Nephron progenitor cell (in vitro differentiated cells): ENCODE data around the gene DIS3L2.

Experiments
- DNase-seq: peaks from one replicate; pipeline ENCODE4 v3.0.0; 2021
- H3K27ac Mint-ChIP-seq: 2 replicates; pipeline ENCODE4 v1.8.0; 2021; ENCODE audit warnings: mild to moderate bottlenecking, moderate library complexity, mixed read lengths
- H3K27me3 Mint-ChIP-seq: 2 replicates; pipeline ENCODE4 v1.8.0; 2021; ENCODE audit warnings: mild to moderate bottlenecking, low read depth, mixed read lengths; ENCODE audit not compliant: poor library complexity
- H3K36me3 Mint-ChIP-seq: 2 replicates; pipeline ENCODE4 v1.8.0; 2021; ENCODE audit warnings: low read depth, mixed read lengths
- H3K4me1 Mint-ChIP-seq: 2 replicates; pipeline ENCODE4 v1.8.0; 2021; ENCODE audit warnings: mixed read lengths
- H3K4me3 Mint-ChIP-seq: 2 replicates; pipeline ENCODE4 v1.8.0; 2021; ENCODE audit warnings: mild to moderate bottlenecking, moderate library complexity, mixed read lengths
- H3K9me3 Mint-ChIP-seq: 2 replicates; pipeline ENCODE4 v1.8.0; 2021; ENCODE audit warnings: mild to moderate bottlenecking, moderate library complexity, mixed read lengths
- TF ChIP-seq, protein P1 (sequence below): fragments of 200-600 bp; sonication (generic); IDR thresholded peaks from 2 replicates; pipeline ENCODE4 v1.5.0; 2021; ENCODE audit warnings: antibody characterized with exemption

Gene DIS3L2

DNA sequence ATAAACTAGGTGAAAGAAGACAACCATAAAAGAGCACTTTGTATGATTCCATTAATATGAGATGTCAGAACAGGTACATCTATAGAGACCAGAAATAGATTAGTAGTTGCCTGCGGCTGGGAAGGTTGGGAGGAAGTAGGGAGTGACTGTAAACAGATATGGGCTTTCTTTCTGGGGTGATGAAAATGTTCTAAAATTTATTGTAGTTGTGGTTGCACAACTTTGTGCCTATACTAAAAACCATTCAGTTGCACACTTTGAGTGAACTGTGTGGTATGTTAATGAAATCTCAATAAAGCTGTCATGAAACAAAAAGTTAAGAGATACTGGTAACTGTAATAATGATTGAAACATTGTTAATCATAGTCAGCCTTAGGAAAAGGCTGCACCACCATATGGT, 264.4 kb downstream of the DIS3L2 start:
- Mint-ChIP-seq H3K9me3 (no peaks in the 10 kb centered on the region), H3K4me3 (no peak overlapping the region), H3K36me3 (no peaks in the 10 kb centered on the region), H3K27me3 (peaks cover 9% of the 10 kb centered on the region), H3K4me1 (no peaks in the 10 kb centered on the region), H3K27ac (no peak overlapping the region)
- DNase-seq: no peak
- TF ChIP-seq, protein P1, sequence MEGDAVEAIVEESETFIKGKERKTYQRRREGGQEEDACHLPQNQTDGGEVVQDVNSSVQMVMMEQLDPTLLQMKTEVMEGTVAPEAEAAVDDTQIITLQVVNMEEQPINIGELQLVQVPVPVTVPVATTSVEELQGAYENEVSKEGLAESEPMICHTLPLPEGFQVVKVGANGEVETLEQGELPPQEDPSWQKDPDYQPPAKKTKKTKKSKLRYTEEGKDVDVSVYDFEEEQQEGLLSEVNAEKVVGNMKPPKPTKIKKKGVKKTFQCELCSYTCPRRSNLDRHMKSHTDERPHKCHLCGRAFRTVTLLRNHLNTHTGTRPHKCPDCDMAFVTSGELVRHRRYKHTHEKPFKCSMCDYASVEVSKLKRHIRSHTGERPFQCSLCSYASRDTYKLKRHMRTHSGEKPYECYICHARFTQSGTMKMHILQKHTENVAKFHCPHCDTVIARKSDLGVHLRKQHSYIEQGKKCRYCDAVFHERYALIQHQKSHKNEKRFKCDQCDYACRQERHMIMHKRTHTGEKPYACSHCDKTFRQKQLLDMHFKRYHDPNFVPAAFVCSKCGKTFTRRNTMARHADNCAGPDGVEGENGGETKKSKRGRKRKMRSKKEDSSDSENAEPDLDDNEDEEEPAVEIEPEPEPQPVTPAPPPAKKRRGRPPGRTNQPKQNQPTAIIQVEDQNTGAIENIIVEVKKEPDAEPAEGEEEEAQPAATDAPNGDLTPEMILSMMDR: no peak

DNA sequence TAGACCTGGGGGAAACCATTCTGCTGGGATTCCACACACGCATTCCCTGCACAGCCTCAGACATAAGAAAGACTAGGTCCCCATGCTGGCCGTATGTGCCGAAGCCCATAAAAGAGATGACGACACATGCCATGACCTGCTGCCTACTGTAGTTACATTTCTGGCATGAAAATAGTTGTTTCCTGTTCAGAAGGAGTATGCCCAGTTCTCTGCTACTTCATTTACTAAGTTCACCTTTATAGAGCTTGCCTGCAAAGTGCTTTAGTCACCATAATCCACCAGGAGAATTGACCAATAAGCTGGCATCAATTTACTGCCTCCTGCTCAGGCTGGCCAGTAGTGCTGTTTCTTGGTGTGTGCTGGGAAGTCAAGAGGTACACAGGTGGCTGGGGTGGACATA, 266.8 kb downstream of the DIS3L2 start:
- Mint-ChIP-seq H3K4me1 (no peaks in the 10 kb centered on the region), H3K4me3 (no peak overlapping the region), H3K27me3 (peaks cover 10% of the 10 kb centered on the region), H3K9me3 (no peaks in the 10 kb centered on the region), H3K36me3 (no peaks in the 10 kb centered on the region), H3K27ac (no peak overlapping the region)
- DNase-seq: no peak
- TF ChIP-seq, protein P1: no peak

DNA sequence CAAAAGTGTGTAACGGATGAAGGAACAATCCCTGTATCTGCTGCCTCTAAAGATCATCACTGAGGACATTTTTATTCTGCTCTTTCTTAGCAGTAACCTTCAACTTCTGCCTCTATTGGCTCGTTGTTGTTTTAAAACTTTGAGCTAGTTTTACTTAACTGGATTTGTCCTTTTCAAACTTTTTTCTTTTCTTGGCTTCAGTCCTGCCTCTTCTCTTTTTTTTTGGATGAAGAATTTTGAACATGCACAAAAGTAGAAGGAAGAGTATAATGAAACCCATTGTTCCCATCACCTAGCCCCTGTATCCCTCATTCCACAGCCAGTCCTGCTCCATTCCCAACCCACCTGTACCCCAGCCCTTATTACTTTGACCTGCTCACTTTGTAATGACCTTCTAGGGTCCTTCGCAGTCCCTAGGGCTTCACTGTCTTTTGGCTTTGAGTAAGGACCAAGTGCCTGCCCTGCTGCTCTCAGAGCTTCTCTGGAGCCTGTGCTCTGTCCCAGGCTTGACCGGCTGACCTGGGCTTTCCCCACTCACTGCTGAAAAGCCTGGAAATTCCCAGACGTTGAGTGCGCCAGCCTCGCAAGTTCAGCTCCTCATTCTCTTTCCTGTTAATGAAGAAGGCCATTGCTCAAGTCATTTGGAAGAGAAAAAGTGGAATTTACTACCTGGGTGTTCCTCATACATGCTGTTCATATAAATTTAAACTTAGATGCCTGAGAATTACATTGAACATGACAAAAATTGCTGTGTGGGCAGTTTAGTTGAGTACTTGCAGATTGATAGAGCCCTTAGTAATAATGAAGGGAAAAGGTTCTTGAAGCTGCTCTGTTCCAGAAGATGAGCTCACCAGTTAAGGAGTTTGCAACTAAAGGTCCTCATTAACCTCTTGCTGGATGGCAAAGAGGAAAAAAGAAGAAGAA, 267.7 kb downstream of the DIS3L2 start:
- no peak overlapping the region for H3K27ac Mint-ChIP-seq
- TF ChIP-seq, protein P1: no peak

DNA sequence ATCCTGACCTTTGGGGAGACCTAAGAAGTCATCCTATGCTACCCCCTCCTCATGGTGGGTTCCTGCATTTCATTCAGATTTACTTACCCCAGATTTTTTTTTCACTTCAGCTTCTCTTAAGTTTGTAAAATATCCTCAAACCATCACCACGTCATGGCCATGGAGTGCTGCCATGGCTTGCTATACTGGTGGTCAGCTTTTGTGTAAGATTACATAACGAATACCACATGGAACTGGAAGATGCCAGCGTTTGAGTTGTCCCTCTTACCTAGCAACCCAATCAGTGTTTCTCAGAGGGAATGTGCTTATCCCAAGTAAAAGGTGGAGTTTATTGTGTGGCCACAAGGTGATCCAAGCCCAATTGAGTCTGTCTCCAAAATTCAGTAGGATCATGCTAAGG, 268.4 kb downstream of the DIS3L2 start:
- Mint-ChIP-seq H3K9me3 (no peaks in the 10 kb centered on the region), H3K27me3 (peaks cover 10% of the 10 kb centered on the region), H3K27ac (no peak overlapping the region), H3K4me1 (no peaks in the 10 kb centered on the region), H3K4me3 (no peak overlapping the region), H3K36me3 (no peaks in the 10 kb centered on the region)
- DNase-seq: no peak
- TF ChIP-seq, protein P1: no peak

More for the DNA sequence above, 267.7 kb downstream of the DIS3L2 start:
- no peaks in the 10 kb centered on the region for H3K9me3 Mint-ChIP-seq
- H3K36me3 Mint-ChIP-seq: no peaks in the 10 kb centered on the region
- no peak overlapping the region for H3K4me3 Mint-ChIP-seq
- peaks cover 10% of the 10 kb centered on the region for H3K27me3 Mint-ChIP-seq
- no peak for DNase-seq
- no peaks in the 10 kb centered on the region for H3K4me1 Mint-ChIP-seq

DNA sequence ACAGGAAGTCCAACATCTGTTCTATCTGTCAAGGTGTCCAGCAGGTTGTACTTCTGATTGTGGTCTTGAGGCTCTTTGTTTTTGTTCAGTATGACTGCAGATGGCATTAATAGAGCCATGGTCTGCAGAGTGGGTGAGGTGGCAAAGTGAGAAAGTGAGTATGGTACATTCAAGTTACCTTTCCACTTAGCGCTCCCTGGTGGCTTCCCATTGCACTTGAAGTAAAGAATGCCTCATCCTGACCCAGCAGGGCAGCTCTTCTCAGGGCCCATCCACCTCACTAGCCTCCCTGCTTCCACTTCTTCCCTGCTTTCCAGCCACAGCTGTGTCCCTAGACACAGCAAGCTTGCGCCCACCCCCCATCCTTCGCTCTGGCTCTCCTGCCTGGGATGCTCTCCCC, 269.0 kb downstream of the DIS3L2 start:
- TF ChIP-seq, protein P1: peak; percentile 35
- Mint-ChIP-seq H3K4me3 (no peak overlapping the region), H3K27me3 (peaks cover 10% of the 10 kb centered on the region), H3K9me3 (no peaks in the 10 kb centered on the region), H3K27ac (no peak overlapping the region), H3K4me1 (no peaks in the 10 kb centered on the region), H3K36me3 (no peaks in the 10 kb centered on the region)
- DNase-seq: peak; percentile 27

DNA sequence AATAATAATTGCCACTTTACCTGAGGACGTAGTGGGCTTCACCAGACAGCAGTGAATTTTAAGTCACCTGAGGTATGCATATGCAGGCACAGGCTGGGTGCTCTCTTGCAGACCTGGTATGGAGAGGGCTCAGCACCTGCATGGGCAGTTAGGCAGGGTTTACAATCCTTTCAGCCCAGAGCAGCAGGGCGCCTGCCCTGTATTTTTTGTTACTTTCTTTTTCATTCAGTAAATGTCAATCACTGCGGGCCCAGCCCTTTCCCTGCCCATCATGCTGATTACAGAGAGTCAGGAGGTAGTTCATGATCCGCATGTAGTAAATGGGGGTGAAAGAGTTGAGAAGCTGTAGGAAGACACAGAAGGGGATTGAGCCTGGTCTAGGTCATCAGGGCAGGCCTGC, 270.0 kb downstream of the DIS3L2 start:
- no peak overlapping the region for H3K4me3 Mint-ChIP-seq
- peaks cover 7% of the 10 kb centered on the region for H3K27me3 Mint-ChIP-seq
- no peaks in the 10 kb centered on the region for H3K4me1 Mint-ChIP-seq
- no peak for DNase-seq
- no peaks in the 10 kb centered on the region for H3K36me3 Mint-ChIP-seq
- TF ChIP-seq, protein P1: no peak
- H3K27ac Mint-ChIP-seq: peak overlapping the region; percentile 19
- no peaks in the 10 kb centered on the region for H3K9me3 Mint-ChIP-seq
